Ureter (tissue), 1 donor: ENCODE measurements around the gene ABLIM2. TPM values are rescaled to one million over a fixed set of nuclear protein-coding genes. Genes with fewer than 3 reads are reported as not detected.

ENCODE experiments used
- DNase-seq: peaks from one replicate; pipeline ENCODE4 v3.0.0-alpha.2; 2020; ENCODE audit warnings: low spot score
- total RNA-seq: library from RNA; stranded (reverse); gene quantifications from one replicate; pipeline ENCODE4 v1.2.4, GENCODE V29; 2023
- donor health status: DM: yes; HTN: yes; CAD: no.

ABLIM2 gene
- total RNA-seq, 1 donor from 2014 or later, result 8.5 TPM

DNA sequence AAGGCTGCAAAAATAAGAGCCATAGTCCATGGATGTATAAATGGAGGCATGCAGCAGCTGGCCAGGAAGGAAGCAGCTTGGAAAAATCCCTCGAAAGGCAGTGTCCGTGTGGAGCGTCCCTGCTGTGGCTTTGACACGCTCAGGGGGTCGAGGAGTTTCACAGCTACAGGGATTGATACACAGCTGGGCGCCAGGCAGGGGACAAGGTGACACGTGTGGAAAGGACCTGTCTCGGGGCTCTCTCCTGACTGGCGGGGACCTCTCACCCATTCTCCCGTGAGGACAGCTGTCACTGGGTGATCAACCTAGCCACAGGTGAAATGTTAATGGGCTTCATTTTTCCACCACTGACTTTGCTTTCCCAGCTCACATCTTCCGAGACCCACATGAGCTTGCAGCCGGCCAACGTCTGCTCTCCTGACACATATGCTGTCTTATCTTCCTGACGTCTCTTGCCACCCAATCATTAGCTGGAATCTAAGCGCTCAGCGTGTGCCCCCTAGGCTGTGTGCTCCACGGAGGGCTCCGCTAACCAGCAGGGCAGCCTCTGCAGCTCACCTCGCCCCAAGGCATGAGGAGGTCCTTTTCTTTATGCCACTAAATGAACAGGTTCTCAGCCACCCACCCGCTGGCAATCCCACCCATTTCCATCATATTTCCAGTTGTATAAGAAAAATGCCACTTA, 129.6 kb downstream of the ABLIM2 start:
- DNase-seq, result no peak

DNA sequence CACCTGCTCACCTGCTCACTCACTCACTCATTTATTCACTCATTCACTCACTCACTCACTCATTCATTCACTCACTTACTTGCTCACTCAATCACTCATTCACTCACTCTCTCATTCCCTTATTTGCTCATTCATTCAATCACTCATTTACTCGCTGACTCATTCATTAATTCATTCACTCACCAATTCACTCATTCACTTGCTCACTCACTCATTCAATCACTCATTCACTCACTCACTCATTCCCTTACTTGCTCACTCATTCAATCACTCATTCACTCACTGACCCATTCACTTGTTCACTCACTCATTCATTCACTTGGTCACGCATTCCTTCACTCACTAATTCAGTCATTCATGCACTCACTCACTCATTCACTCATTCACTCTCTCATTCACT, 130.2 kb downstream of the ABLIM2 start:
- DNase-seq, result no peak

DNA sequence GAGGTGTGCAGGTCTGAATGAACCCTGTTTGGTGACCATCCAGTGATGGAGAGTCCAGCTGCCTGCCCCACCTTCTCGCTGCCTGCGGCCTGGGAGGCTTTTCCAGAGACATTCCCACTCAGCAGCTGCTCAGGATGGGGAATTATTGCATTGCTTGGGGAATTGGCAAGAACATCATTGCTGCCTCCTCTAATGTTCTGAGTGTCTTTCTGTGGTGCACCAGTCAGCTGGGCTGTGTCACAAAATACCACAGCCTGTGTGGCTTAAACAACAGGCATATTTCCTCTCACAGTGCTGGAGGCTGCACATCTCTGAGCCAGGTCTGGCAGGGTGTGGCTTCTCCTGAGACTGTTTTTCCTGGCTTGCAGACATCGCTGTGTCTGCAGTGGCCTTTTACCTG, 132.2 kb downstream of the ABLIM2 start:
- DNase-seq, result no peak

DNA sequence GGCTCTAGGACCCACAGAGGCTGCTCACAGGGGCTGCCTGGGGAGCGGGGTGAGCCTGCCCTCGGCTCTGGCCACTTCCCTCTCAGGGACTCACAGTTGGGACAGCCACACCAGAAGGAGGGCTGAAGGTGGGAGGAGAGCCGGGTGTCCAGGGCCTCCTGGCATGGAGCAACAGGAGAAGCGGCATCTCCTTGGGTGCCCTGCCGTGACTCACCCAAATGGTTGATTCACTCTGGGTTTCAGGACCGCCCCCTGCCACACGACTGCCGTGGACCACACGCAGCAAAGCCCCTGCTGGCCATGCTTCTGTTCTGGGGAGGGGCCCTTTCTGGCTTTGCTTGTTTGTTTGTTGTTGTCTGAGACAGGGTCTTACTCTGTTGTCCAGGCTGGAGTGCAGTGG, 132.9 kb downstream of the ABLIM2 start:
- no peak for DNase-seq

DNA sequence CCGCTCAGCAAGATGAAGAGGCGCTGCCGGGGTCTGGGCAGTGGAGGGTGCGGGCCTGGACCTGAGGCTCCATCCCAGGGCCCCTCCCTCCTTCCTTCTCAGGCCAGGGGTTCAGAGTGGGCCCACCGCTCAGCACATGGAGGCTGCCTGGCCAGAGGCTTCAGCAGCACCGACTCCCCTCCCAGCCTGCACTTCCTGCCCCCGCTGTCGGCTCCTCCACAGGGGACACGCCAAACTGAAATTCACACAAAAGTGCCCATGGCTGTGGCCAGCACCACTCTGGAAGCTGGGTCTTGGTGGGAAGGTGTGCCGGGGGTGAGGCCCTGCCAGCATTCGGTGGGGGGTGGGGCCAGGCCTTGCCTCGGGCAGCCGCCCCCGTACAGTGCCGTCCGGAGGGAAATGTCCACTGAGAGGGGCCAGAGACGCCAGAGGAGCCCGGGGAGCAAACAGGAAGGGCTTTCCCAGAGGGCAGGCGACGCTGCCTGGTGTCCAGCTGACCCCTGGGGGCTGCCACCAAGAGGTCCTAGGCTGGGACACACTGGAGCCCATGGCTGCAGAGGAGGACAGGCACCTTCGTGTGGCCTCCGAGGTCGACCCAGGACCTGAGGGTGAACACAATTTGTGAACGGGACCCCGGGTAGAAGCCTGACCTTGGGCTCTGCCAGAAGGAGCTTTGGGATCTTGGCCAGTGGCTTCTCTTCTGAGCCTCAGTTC, 134.4 kb downstream of the ABLIM2 start:
- DNase-seq, result no peak

DNA sequence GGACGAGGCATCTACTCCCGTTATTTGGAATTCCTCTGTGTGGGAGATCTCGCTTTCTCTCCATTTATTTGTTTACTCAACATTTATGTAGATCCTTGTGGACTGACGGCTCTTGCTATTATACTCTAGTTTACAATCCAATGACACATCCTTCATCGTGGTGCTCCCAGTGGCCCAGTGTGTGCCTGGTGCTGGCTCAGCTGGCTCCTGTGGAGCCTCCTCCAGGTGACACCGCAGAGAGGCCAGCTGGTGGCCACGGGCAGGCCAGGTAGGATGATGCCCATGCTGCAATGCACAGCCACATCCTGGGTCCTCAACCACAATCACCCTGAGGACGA, 134.9 kb downstream of the ABLIM2 start:
- no peak for DNase-seq

DNA sequence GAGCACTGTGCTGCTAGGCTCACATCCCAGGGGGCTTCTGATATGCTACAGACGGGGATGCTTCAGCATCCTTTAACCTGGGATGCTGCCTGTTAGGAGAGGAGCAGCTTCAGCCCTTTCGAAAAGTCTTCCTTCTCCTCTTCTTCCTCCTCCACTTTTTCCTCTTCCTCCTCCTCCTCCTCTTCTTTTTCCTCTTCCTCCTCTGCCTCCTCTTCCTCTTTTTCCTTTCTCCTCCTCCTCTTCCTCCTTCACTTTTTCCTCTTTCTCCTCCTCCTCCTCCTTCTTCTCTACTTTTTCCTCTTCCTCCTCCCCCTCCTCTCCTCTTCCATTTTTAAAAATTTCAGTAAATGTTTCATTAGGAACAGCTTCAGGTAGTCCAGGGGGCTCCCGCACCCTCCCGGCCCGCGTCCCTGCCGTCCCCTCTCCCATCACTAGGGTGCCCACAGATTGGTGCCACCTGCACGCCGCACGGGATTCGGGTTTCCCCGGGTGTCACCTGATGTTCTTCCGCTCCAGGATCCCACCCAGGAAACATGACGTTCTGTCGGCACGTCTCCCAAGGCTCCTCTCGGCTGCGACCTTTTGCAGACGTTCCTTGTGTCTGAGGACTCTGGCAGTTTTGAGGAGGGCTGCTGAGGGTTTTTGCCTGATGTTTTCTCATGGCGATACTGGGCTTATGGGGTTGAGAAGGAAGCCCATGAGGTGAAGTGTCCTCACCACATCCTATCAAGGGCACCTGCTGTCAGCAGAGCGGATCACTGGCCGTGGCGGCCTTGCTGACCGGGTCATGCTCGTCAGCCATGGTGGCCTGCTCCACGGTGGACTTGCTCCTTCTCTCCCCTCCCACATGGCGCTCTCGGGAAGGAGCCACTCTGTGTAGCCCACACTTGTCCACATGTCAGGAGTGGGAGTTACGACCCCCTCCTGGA, 135.6 kb downstream of the ABLIM2 start:
- no peak for DNase-seq

DNA sequence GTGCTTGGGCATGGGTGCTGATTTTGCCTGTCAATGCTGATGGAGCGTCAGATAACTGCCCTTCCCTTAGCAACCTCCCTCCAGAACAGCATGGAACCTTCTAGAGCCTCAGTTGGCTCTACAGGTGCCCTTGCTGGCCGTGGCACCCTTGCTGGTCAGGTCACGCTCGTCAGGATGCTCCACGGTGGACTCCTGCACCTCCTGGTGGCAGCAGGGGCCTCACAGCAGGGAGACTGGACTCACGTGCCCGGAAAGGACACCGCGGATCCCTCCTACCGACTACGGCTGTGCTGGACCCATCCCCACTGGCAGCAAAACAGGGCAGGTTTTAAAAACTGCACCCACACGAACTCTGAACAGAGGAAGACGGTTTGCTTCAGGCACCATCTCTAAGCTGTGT, 136.8 kb downstream of the ABLIM2 start:
- DNase-seq, result no peak

DNA sequence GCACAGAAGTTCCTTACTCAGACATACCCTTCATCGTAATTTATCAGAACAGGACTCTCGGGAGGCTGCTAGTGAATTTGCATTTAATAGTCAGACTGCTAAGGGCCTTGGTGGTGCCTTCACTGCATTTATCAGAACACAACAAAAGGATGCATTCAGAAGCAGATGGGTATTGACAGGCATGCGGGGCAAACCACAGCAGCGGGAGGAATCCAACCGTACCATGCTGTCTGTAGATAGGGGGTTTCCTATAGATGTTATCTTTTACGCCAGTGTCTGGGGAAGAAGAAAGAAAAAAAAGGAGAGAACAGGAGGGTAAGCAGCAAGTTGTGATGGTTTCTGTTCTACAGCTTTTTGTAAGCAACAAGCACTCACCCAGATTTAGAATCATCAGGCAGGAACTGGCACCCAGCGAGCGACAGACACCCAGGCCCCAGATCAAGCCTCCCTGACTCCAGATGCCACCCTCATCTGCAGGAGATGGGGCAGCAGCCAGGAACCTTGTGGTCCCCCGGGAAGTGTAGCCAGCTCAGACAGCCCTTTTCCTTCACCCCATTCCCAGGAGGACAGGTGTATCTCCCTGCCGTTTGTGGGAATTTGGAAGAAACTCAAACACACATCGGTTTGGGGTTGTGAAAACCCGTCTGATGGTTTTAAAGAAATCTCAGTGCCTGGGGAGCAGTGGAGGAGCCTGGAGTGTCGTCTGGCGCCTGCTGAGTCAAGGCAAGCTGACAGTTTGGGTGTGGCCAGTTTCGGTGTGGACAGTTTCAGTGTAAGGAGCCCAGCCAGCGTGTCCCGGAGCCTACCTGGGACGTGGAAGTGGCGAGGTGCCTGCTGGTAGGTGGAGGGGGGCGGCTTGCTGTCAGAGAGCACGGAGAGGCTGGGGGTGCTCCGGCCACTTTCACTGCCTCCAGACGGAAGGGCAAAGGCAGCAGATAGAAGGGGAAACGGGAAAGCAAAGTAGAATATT, 138.9 kb downstream of the ABLIM2 start:
- no peak for DNase-seq

DNA sequence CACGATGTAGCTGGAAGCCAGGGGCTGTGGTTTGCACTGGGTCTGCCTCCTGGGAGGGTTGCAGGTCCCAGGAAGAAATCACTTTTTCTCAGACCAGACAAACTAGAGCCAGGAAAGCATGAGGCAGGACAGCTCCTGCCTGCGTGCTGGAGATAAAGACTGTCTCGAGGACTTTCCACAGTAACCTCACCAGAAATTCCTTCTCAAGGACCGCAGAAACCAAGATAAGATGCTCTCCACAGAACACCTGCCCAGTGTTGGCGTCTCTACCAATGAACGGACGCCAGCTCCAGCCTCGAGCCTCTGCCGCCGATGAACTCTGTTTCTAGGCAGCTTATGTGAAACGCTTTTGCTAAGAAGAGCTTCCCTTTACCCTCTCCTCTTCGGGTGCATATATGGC, 142.1 kb downstream of the ABLIM2 start:
- no peak for DNase-seq

DNA sequence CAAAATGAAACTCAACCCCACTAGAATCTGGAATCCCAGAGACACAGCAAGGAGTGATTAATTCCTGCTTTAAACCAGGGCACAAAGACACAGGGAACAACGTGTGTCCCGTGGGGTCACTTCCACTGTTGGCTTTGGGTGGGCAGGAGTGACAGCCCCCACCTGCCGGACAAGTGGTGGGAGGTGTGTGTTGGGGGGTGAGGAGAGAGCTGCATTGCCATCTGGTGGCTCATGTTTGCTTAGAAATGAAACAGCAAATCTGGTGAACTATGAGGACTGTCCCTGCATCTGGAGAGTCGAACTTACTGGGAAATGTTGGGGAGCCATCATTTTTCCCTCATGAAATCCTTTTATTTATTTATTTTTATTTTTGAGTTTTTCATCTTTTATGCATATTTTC, 143.1 kb downstream of the ABLIM2 start:
- no peak for DNase-seq

DNA sequence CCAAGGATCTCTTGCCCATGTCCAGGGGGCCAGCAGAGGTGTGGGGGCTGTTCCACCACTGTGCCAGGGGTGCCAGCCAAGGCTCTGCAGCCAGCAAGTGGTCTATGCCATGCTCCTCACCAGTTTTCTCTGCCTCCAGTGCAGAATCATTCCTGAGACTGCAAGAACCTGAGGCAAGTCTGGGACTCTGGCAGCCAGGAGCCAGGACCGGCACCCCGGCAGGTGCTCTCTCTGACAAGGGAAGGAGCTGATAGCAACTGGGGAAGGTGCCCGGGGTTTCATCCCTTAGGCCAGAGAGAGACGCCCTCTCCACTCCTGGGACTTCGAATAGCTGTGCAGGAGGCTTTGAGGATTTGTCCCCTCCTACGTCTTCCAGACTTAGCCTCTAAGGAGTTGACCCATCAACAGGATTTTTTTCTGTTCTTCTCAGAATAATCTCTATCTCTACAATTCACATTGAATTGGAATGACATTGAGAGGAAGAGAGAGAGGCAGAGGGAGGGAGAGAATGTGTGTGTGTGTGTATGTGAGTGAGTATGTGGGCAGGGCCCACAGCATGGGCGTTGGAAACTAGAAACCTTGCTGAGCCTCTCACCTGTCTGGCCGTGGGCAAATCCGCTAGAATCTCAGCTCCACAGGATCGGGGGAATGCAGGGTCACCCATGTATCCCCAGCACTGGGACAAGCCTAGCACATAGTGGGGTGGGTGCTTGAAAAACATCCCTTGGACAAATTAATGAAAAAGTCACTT, 144.5 kb downstream of the ABLIM2 start:
- DNase-seq, result no peak

DNA sequence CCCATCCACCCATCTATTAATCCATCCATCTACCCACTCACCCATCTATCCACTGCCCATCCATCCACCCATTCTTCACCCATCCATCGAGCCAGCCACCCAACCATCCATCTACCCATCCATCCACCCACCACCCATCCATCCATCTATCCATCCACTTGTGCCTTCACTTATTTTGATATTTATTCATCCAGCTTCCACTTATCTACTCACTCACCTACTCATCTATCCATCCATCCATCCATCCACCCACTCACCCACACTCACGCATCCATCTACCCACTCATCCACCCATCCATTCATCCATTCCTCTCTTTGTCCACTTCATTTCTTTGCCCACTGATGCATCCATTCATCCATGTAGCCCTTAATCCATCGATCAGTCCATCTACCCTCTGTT, 146.1 kb downstream of the ABLIM2 start:
- no peak for DNase-seq

DNA sequence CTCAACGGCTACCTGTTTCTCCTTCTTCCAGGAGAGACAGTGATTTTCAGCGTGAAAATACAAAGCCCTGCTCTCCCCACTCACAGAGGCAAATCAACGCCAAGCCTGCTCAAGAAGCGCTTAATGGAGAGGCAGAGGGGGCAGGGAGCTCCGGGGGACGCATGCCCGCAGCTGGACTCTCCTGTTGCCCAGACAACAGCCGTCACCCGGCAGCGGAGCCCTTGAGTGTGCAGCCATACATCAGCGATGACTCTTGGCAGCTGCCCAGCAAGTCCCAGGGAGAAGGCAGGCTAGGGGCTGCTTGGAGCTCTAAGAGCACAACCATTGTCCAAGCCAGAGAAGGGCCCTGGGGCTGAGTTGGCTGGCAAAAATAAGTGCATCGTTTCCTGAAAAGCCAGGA, 148.0 kb downstream of the ABLIM2 start:
- no peak for DNase-seq

DNA sequence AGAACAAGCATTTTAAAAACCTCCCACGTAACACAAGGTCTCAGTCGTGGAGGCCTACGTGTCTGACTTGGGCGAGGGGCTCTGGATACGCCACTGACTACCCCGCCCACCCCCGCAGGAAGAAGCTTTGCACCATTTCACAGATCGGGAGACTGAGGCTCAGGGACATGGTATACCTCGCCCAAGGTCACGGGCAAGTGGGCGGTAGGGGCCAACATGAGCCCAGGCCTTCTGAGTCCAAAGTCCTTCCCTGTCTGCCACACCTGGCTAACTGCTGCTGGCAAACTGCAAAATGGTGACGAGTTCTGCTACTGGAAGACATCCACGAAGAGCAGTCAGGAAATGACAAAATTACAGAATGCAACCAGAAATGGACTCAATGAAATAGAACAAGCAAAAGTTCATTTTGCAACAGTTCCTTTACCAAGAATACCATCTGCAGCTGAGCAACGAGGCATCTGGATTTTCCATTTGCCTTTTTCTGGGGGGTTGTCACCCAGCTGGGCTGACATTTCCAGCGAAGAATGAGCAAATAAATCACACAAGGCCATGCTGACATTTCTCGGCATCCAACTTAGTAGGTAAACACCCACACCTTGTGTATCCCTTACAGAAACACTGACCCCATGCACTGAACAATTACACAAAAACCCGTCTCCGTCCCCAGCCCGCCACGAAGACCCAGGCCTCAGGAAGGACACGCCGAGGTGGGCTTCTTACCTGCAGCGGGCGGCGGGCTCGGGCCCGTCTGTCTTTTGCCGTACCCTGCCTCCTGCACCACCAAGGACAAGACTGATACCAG, 148.7 kb downstream of the ABLIM2 start:
- no peak for DNase-seq

DNA sequence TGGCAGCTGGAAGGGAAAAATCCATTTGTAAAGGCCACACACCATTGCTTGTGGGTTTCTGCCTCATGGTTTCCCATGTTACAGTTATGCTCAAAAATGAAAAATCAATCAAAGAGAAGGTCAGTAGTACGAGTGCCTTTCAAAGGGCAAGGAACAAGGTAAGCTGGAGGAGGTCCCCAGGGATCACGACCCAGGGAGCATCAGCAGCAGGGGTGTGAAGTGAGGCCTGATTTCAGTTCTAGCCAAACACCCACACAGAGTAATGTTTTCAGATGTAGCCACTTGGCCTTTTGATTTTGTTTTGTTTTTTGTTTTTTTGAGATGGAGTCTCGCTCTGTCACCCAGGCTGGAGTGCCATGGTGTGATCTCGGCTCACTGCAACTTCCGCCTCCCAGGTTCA, 149.5 kb downstream of the ABLIM2 start:
- no peak for DNase-seq

DNA sequence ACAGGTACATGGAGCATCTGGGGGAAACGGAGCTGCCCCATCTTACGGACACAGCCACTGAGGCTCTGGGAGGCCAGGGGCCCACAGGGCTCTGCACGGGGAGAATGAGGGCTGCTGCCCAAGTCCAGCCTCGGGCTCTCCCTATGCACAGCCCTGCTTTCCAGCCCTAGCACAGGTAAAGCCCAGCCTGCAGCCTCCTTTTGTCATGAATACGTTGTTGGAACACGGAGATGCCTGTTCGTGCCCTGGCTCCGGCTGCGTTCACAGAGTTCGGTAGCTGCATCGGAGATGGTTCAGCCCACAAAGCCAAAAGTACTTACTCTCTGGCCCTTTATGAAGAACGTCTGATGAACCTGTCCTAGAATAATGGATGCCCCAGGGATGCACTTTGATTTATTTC, 150.2 kb downstream of the ABLIM2 start:
- no peak for DNase-seq

DNA sequence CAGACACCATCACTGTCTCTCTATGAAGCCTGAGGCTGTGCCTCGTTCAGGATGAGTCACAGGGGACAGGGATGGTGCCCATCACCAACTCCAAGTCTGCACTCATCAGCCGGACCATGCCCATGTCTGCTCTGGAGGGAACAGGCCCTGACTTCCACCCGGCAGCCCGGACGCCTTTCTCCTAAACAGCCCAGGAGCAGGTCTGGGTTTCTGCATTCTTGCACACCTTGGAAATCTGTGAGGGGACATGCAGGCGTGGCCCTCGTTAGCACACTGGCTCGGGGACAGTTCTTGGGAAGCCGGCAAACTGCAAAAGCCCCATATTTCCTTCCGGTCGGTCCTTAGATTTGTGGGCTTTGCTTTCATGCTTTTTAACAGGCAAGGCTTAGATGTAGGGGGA, 151.0 kb downstream of the ABLIM2 start:
- no peak for DNase-seq

DNA sequence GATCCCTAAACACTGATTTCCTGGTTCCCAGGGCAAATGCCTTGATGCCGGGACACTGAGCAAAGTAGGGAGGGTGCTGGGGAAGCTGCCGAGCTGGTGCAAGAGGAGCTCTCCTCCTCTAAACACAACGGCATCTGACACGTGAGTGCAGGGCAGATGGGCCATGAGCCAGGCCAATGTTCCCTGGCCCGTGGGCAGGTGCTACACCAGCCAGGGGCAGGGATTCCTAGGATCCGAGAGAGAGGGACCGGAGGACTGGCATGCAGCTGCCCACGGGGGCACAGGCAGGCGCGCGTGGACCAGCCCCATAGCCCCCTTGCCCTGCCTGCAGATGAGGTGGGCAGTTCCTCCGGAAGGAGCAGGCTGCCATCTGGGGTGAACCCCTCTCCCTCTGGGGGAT, 152.1 kb downstream of the ABLIM2 start:
- DNase-seq, result no peak

DNA sequence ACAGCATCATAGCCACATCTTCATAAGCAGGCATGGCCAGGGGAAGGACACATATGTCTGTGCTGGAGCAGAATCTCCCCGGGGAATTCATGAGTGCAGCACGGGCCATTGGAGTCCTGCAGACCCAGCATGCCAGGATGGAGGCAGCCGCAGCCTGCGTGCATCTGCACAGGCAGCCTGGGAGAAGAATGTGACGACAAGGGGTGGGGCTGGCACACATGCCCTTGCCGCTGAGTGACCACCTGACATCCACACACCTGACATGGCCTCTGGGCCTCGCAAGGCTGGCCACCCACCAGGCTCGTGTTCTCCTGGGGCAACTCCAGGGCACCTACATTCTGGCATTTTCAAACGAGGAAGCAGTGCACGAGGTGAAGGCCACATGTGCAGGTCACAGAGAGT, 152.8 kb downstream of the ABLIM2 start:
- DNase-seq, result no peak
